ENCODE measurements around the gene UBE2Q2.
"Not testable (repeated sequence)": the region's sequence is repeated elsewhere in the genome, so short reads cannot be mapped to it uniquely, and the experiment has no call there.

UBE2Q2 gene

DNA sequence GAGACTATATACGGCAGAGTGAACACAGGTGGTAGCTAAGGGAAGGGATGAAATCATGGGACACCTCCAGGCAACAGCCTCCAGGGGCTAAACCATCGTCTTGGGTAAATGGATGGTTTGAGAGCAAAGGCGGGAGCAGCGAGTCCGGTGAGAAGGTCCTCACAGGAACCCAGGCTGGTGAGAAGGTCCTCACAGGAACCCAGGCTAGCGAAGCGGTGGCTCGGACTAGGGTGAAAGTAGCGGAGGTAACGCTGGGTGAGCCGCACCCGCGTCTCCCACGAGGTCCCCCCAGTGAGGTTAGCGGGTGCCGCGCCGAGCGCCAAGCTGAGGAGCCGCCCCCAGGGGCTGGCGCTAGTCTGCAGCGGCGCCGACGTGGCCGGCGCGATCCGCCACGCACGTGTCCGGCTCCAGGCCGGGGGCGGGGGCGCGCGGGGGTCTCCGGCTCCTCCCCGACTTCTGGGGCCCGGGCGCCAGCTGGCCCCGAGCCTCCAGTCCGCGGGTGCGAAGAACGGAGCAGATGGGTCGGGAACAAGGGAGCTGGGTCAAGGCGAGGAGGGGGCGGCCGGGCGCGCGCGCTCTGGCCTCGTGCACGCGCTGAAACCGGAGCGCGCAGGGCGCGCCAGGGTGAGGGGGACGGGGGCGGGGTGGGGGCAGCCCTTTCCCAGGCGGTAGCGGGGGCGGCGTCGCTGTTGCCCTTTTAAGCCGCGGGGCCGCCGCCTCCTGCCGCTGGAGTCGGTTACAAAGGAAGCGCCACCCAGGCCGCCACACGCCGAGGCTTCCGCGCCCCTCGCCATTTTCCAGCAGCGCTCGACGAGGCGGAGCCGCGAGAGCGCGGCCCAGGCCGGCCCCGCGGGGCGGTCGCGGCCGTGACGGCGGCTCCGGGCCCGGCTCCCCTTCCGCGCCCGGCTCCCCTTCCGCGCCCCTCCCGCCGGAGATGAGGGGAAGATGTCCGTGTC lies at the start of gene UBE2Q2:
UBE2Q2 (plus strand) TSS at position 726 of the 956 bp plus-strand sequence; CDS start at position 946, 220 bp downstream.
- H3K4me3 ChIP-seq (ENCODE audit: low read length) = peak within 1 kb of the TSS; percentile 60
- H3K4me1 ChIP-seq (ENCODE audit: control insufficient read depth, insufficient read depth, low read length) = peaks cover 18% of the 10 kb centered on the region
- H3K9ac ChIP-seq (ENCODE audit: low read length) = peak within 1 kb of the TSS; percentile 83
- H3K36me3 ChIP-seq (ENCODE audit: control insufficient read depth, insufficient read depth, low read length) = no peaks in the 10 kb centered on the region
- peaks cover 7% of the 10 kb centered on the region for H3K27me3 ChIP-seq (ENCODE audit: control insufficient read depth, insufficient read depth, low read length)
- H3K9me3 ChIP-seq (ENCODE audit: control insufficient read depth, low read length) = no peaks in the 10 kb centered on the region

DNA sequence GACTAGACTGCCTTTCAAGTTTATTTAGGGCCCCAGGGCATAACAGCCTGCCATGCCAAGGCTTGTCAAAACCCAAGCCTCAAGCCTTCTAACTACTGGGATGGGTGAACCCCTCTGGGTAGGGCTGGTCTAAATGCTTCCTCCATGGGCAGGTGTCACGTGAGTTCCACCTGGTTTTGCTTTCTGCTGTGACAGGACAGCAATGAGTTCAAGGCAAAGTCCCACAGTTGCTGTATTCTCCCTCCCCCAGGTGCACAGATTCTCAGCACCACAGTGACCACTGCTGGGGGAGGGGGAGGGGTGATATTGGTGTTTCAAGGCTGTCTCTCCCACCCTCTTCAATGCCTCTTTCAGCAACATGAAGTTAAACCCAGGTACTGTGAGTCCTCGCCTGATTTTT lies 46.9 kb upstream of the UBE2Q2 start:
- no peak overlapping the region for H3K4me3 ChIP-seq (ENCODE audit: low read length)
- H3K27me3 ChIP-seq (ENCODE audit: control insufficient read depth, insufficient read depth, low read length) = peaks cover 5% of the 10 kb centered on the region
- H3K9me3 ChIP-seq (ENCODE audit: control insufficient read depth, low read length) = no peaks in the 10 kb centered on the region
- no peak overlapping the region for H3K9ac ChIP-seq (ENCODE audit: low read length)
- H3K36me3 ChIP-seq (ENCODE audit: control insufficient read depth, insufficient read depth, low read length) = no peaks in the 10 kb centered on the region
- H3K4me1 ChIP-seq (ENCODE audit: control insufficient read depth, insufficient read depth, low read length) = no peaks in the 10 kb centered on the region

DNA sequence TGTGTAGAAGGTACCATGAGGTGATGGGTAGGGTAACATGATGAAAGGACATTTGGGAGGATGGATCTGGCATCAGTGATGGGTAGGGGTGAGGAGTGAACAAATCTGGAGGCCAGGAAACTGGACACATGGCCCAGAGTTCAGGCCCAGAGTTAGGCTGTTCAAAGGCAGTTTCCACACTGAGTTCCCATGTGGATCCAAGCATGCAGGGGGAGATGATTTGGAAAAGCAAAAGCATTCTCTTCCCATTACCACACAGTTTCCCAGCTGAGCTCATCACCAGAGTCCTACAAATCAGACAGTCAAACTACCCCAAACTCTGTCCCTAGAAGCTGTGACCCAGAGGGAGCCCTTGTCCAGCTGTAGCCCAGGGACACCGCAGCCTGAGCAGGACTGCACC lies 46.1 kb upstream of the UBE2Q2 start:
- not testable (repeated sequence) for H3K9ac ChIP-seq (ENCODE audit: low read length); H3K27me3 ChIP-seq (ENCODE audit: control insufficient read depth, insufficient read depth, low read length); H3K9me3 ChIP-seq (ENCODE audit: control insufficient read depth, low read length); H3K36me3 ChIP-seq (ENCODE audit: control insufficient read depth, insufficient read depth, low read length); H3K4me1 ChIP-seq (ENCODE audit: control insufficient read depth, insufficient read depth, low read length); H3K4me3 ChIP-seq (ENCODE audit: low read length)

DNA sequence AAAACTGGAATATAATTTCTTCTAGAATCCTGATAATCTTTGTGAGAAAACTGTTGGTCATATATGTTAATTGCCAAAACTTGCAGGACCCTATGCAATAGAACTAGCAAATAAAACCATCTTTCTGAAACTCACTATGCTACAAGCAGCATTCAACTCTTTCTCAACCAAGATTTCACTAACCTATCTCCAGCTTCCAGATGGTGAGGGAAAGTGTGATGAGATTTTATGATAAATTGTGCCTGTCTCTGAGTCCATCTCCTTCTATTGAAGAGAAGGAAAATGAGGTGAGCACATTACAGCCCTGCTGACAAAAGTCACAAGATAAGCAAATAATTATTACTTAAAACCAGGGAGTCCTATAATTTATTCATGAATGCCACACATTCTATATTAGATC lies 44.1 kb upstream of the UBE2Q2 start:
- peaks cover 15% of the 10 kb centered on the region for H3K27me3 ChIP-seq (ENCODE audit: control insufficient read depth, insufficient read depth, low read length)
- H3K36me3 ChIP-seq (ENCODE audit: control insufficient read depth, insufficient read depth, low read length) = no peaks in the 10 kb centered on the region
- H3K4me1 ChIP-seq (ENCODE audit: control insufficient read depth, insufficient read depth, low read length) = no peaks in the 10 kb centered on the region

DNA sequence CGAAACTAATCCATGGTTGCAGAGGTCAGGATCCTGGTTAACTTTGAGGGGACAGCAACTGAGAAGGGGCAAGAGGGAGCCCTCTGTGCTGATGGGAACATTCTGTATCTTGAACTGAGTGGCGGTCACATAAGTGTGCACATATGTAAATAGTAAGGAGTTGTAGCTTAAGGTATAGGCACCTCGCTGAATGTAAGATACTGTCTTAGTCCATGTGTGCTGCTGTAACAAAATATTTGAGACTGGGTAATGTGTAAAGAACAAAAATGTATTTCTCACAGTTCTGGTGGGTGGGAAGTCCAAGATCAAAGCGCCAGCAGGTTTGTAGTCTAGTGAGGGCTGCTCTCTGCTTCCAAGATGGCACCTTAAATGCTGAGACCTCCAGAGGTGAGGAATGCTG lies 42.8 kb upstream of the UBE2Q2 start:
- not testable (repeated sequence) for H3K9me3 ChIP-seq (ENCODE audit: control insufficient read depth, low read length); H3K4me1 ChIP-seq (ENCODE audit: control insufficient read depth, insufficient read depth, low read length); H3K4me3 ChIP-seq (ENCODE audit: low read length); H3K36me3 ChIP-seq (ENCODE audit: control insufficient read depth, insufficient read depth, low read length); H3K9ac ChIP-seq (ENCODE audit: low read length)
- peaks cover 15% of the 10 kb centered on the region for H3K27me3 ChIP-seq (ENCODE audit: control insufficient read depth, insufficient read depth, low read length)

More for the DNA sequence above, 44.1 kb upstream of the UBE2Q2 start:
- Histone ChIP-seq H3K9me3 (ENCODE audit: control insufficient read depth, low read length) (no peaks in the 10 kb centered on the region), H3K4me3 (ENCODE audit: low read length) (no peak overlapping the region), H3K9ac (ENCODE audit: low read length) (no peak overlapping the region)

DNA sequence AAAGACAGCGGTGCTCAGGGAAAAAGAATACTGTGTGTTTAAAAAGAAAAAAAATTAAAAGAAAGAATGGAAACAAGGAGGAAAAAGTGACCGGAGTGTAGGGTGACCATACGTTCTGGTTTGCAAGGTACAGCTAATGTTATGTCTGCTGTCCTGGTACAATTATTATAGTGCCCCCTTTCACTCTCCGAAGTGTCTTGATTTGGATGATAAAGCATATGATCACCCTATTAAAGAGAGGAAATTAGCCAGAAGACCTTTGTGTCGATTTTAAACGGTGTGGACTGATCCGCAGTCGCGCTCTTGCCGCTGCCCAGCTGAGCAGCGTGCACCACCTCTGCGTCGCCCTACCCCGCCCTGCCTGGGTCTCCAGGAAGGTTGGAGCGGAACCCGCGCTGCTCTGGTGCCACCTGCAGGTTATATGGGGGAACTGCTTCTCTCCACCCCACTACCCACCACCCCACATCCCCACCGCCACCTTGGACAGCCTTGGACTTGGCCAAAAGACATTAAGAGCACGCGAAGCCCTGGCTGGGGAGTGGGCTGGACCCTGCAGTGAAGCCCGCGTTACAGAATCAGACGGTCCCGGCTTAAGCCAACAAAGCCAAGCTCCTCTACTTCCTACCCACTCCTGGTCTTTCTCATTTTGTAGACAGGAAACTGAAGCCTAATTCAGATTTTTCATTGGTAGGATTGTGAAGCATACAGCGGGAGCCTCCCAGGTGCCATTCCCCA lies 41.2 kb upstream of the UBE2Q2 start:
- no peak overlapping the region for H3K4me3 ChIP-seq (ENCODE audit: low read length)
- no peaks in the 10 kb centered on the region for H3K36me3 ChIP-seq (ENCODE audit: control insufficient read depth, insufficient read depth, low read length)
- no peak overlapping the region for H3K9ac ChIP-seq (ENCODE audit: low read length)
- H3K4me1 ChIP-seq (ENCODE audit: control insufficient read depth, insufficient read depth, low read length) = no peaks in the 10 kb centered on the region
- no peaks in the 10 kb centered on the region for H3K9me3 ChIP-seq (ENCODE audit: control insufficient read depth, low read length)
- H3K27me3 ChIP-seq (ENCODE audit: control insufficient read depth, insufficient read depth, low read length) = peaks cover 15% of the 10 kb centered on the region

DNA sequence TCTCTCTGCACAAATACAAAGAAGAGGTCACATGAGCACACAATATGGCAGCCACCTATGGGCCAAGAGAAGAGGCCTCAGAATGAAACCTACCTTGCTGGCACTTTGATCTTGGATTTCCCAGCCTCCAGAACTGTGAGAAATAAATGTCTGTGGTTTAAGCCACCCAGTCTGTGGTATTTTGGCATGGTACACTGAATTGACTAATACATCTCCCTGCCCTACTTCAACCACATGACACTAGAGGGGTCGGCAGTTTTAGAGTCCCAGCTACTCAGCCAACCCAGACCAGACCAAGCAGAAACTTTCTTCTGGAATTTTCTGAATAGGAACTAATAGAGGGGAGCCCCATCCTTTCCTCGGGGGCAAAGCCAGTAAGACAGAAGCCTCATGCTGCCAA lies 35.8 kb upstream of the UBE2Q2 start:
- H3K4me3 ChIP-seq (ENCODE audit: low read length); H3K9me3 ChIP-seq (ENCODE audit: control insufficient read depth, low read length); H3K36me3 ChIP-seq (ENCODE audit: control insufficient read depth, insufficient read depth, low read length); H3K4me1 ChIP-seq (ENCODE audit: control insufficient read depth, insufficient read depth, low read length); H3K9ac ChIP-seq (ENCODE audit: low read length); H3K27me3 ChIP-seq (ENCODE audit: control insufficient read depth, insufficient read depth, low read length): not testable (repeated sequence)

DNA sequence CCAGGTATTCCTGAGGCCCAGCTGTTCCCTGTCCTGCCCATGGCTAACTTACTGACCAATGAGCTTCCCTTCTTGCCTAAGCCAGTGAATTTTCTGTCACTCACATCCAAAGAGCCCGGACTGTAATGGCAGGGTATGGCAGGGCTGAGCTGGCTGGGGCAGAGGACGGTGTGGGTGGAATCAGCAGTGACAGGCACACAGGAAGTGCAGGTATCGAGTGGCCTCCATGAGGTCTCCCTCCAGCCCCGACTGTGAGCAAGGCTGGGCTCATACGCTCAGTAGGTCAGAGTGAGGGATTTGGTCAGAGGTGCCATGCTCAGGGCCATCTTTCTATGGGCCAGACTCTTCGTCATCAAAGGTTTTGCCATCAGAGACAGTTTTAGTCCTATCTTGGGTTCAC lies 35.2 kb upstream of the UBE2Q2 start:
- not testable (repeated sequence) for H3K4me3 ChIP-seq (ENCODE audit: low read length); H3K36me3 ChIP-seq (ENCODE audit: control insufficient read depth, insufficient read depth, low read length); H3K9me3 ChIP-seq (ENCODE audit: control insufficient read depth, low read length); H3K9ac ChIP-seq (ENCODE audit: low read length); H3K4me1 ChIP-seq (ENCODE audit: control insufficient read depth, insufficient read depth, low read length); H3K27me3 ChIP-seq (ENCODE audit: control insufficient read depth, insufficient read depth, low read length)

DNA sequence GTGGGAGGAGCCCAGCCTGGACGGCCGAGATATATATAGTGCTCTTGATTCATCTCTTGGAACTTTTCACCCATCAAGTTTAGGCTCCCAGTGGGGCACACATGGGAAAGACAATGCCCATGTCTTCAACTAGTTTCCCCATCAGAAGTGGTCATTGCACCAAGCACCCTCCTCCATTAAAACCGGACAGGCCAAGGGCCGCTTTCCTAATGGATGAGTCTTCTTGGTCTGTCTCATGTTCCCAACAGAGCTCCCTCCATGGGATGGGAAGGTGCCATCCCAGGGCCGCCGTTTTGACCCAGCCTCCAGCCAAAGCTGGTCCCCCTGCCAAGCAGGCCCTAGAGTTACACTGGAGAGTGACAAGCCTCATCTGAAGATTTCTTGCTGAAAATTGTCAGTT lies 34.7 kb upstream of the UBE2Q2 start:
- Histone ChIP-seq H3K27me3 (ENCODE audit: control insufficient read depth, insufficient read depth, low read length) (no peaks in the 10 kb centered on the region), H3K9ac (ENCODE audit: low read length) (no peak overlapping the region), H3K4me3 (ENCODE audit: low read length) (no peak overlapping the region), H3K36me3 (ENCODE audit: control insufficient read depth, insufficient read depth, low read length) (no peaks in the 10 kb centered on the region), H3K4me1 (ENCODE audit: control insufficient read depth, insufficient read depth, low read length) (no peaks in the 10 kb centered on the region), H3K9me3 (ENCODE audit: control insufficient read depth, low read length) (no peaks in the 10 kb centered on the region)

DNA sequence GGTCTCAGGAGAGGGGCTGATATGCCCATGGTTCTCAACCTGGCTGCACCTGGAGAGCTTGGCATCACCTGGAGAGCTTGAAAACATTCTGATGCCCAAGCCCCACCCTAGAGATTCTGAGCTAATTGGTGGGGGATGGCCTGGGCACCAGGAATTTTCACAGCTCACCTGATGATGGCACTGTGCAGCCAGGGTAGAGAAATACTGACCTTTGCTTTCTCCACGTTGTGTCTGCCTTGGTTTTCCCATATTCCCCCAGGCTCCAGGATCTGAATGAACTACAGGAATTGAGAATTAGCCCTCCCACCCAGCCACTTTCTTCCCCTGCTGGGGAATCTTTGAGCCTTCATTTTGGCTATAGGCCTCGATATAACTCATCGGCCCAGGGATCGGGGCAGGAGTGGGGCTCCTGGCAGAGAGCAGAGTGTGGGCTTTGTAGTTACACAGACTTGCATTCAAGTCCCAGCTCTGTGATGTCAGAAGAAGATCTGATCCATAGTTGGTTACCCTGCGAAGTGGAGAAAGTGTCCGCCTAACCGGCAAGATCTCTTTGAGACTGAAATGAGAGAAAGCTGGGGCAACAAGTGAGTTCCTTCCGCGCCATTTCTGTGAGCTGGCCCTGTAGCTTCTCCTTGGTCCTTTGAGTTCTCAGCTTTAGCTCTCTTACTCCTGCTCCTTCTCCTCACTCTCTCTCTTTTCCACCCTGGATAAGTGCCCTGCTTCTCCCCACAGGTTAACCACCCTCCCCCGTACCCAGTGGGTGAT lies 33.1 kb upstream of the UBE2Q2 start:
- Histone ChIP-seq H3K9me3 (ENCODE audit: control insufficient read depth, low read length) (no peaks in the 10 kb centered on the region), H3K4me3 (ENCODE audit: low read length) (no peak overlapping the region), H3K4me1 (ENCODE audit: control insufficient read depth, insufficient read depth, low read length) (no peaks in the 10 kb centered on the region), H3K36me3 (ENCODE audit: control insufficient read depth, insufficient read depth, low read length) (no peaks in the 10 kb centered on the region), H3K27me3 (ENCODE audit: control insufficient read depth, insufficient read depth, low read length) (no peaks in the 10 kb centered on the region), H3K9ac (ENCODE audit: low read length) (no peak overlapping the region)

DNA sequence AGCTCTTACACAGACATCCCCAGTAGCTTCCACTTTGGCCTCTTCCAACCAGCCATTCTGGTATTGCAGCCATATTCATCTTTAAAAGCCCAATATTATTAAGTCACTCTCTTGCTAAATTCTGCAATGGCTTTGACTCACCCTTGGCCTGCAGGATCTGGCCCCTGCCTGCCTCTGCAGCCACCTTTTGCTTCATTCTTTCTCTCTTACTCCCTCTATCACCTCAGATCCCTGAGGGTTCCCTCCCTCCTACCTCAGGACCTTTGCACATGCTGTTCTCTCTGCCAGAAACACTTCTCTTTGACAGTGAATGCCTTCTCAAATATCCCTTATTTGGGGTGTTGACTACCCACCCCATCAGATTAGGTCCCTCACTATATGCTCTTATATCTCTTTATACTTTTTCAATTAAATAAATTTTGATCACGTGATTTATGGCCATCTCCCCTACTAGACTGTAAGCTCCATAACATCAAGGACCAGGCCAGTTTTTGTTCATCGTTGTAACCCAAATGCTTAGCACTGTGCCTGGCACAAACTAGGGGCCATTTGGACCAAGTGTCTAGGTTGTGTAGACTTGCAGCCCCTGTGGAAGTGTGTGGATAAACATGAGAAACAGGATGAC lies 32.3 kb upstream of the UBE2Q2 start:
- H3K4me3 ChIP-seq (ENCODE audit: low read length) = no peak overlapping the region
- H3K9ac ChIP-seq (ENCODE audit: low read length) = no peak overlapping the region

More for the DNA sequence above, 32.3 kb upstream of the UBE2Q2 start:
- Histone ChIP-seq H3K36me3 (ENCODE audit: control insufficient read depth, insufficient read depth, low read length) (no peaks in the 10 kb centered on the region), H3K27me3 (ENCODE audit: control insufficient read depth, insufficient read depth, low read length) (no peaks in the 10 kb centered on the region), H3K4me1 (ENCODE audit: control insufficient read depth, insufficient read depth, low read length) (no peaks in the 10 kb centered on the region), H3K9me3 (ENCODE audit: control insufficient read depth, low read length) (no peaks in the 10 kb centered on the region)
